Transverse colon (tissue), 4 donors: ENCODE results near the gene ITGA11. TPM values are rescaled to one million over a fixed set of nuclear protein-coding genes. Genes with fewer than 3 reads are reported as not detected.

Experiments used
- DNase-seq: peaks from one replicate; pipeline ENCODE4 v3.0.0-alpha.2; 2019
- H3K27ac ChIP-seq, 4 donors: fragments of 200-600 bp; sonication (generic); 2 replicates each; pipeline ENCODE4 v1.5.1; 2016 to 2018; ENCODE audit warnings: inconsistent platforms in 4 of 4
- H3K27me3 ChIP-seq: fragments of 200-600 bp; sonication (generic); 2 replicates; pipeline ENCODE4 v1.5.1; 2017; ENCODE audit warnings: inconsistent platforms
- H3K36me3 ChIP-seq, 4 donors: fragments of 200-600 bp; sonication (generic); 2 replicates each; pipeline ENCODE4 v1.5.1; 2017 to 2019; ENCODE audit warnings: inconsistent platforms in 4 of 4
- H3K4me1 ChIP-seq, 4 donors: fragments of 200-600 bp; sonication (generic); 2 replicates each; pipeline ENCODE4 v1.5.1; 2017 to 2020; ENCODE audit warnings: inconsistent platforms in 4 of 4
- H3K4me3 ChIP-seq, 4 donors: fragments of 200-600 bp; sonication (generic); 1 replicate in 1 of 4; 2 replicates in 3 of 4; pipeline versions ENCODE4 v1.5.1 to v1.6.1; 2017 to 2019; ENCODE audit warnings: inconsistent platforms in 4 of 4
- H3K9me3 ChIP-seq, 2 donors: fragments of 200-600 bp; sonication (generic); 2 replicates each; pipeline ENCODE4 v1.5.1; 2017 to 2019; ENCODE audit warnings: inconsistent platforms in 2 of 2
- EP300 ChIP-seq: sonication (generic); formaldehyde crosslinking; IDR thresholded peaks from one replicate; pipeline ENCODE4 v1.6.1; 2017; ENCODE audit warnings: antibody characterized with exemption, low read depth
- POLR2A ChIP-seq: fragments of 450-650 bp; IDR thresholded peaks from one replicate; pipeline ENCODE4 v1.6.1; 2016; ENCODE audit warnings: antibody characterized with exemption, mild to moderate bottlenecking, moderate library complexity
- POLR2AphosphoS5 ChIP-seq, 3 donors: sonication (generic); formaldehyde crosslinking; IDR thresholded peaks; one replicate each; pipeline ENCODE4 v1.6.1; 2016; ENCODE audit warnings: antibody characterized with exemption in 3 of 3
- WGBS, 2 donors: methylation state at CpG; one replicate each; pipeline ENCODE4 v1.1.5; 2018; ENCODE audit warnings: low coverage in 1 of 2; 5-methylcytosine and 5-hydroxymethylcytosine counted together
- in situ Hi-C, 4 donors: fragments of 200-750 bp; cut with MboI; loops; one replicate each; pipeline versions ENCODE4 v1.15.0 to v1.15.1; 2017; ENCODE audit warnings: low sequenced_read_pairs in 3 of 4, low pct_ligation_motif_present in 1 of 4, low pct_unique_long_range_greater_than_20kb in 1 of 4
- intact Hi-C: fragments of 100-400 bp; cut with DNase I; formaldehyde crosslinking; loops from one replicate; pipeline ENCODE4 v1.15.1; 2023; ENCODE audit warnings: low total_unique reads
- total RNA-seq, 4 donors: library from RNA; depleted of rRNA; stranded (reverse); fragments of >200 nt; gene quantifications; one replicate each; pipeline ENCODE4 v1.1.0, GENCODE V29; 2016
- TF ChIP-seq, protein P1 (sequence below), 5 experiments: fragments of 200-600 bp in 3 of 5; fragments of 450-650 bp in 2 of 5; sonication (generic) in 3 of 5; IDR thresholded peaks; 1 replicate in 2 of 5; 2 replicates in 3 of 5; pipeline ENCODE4 v1.5.1; 2016 to 2017; ENCODE audit warnings: antibody characterized with exemption in 5 of 5, inconsistent platforms in 3 of 5, mild to moderate bottlenecking in 2 of 5, moderate library complexity in 1 of 5

ITGA11 gene
- total RNA-seq, 4 donors from 2014 or later = 0.37 to 3.2 (median 1.1) TPM

DNA sequence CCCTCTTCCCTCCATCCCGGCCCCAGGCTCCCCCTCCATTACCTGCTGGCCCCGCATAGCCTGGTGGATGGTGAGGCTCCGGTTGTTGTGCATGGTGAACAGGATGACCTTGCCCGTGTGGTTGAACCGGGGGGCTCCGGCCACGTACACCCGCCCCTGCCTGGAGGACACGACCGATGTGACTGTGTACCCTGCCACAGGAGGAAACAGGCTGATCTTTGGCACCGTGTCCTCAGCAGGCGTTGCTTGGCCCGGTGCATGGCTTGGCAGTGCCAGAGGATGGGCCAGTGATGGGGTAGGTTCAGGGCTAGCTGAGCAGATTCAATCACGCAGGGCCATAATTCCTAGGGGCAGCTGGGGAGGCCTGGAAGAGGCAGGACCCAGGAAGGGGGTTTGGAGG lies 96.3 kb downstream of the ITGA11 start:
- Histone ChIP-seq H3K27me3 (no peaks in the 10 kb centered on the region), H3K4me1 (peaks cover 0 to 6% (median 0%) of the 10 kb centered on the region in 4 donors), H3K9me3 (no peaks in the 10 kb centered on the region), H3K4me3 (no peak overlapping the region), H3K27ac (no peak overlapping the region), H3K36me3 (no peaks in the 10 kb centered on the region)
- in situ Hi-C loops = no loop called here
- DNase-seq = no peak
- TF ChIP-seq EP300 = no peak
- TF ChIP-seq POLR2A = no peak
- TF ChIP-seq, protein P1, sequence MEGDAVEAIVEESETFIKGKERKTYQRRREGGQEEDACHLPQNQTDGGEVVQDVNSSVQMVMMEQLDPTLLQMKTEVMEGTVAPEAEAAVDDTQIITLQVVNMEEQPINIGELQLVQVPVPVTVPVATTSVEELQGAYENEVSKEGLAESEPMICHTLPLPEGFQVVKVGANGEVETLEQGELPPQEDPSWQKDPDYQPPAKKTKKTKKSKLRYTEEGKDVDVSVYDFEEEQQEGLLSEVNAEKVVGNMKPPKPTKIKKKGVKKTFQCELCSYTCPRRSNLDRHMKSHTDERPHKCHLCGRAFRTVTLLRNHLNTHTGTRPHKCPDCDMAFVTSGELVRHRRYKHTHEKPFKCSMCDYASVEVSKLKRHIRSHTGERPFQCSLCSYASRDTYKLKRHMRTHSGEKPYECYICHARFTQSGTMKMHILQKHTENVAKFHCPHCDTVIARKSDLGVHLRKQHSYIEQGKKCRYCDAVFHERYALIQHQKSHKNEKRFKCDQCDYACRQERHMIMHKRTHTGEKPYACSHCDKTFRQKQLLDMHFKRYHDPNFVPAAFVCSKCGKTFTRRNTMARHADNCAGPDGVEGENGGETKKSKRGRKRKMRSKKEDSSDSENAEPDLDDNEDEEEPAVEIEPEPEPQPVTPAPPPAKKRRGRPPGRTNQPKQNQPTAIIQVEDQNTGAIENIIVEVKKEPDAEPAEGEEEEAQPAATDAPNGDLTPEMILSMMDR (IDR thresholded peaks at IDR 0.05) = no peak
- TF ChIP-seq POLR2AphosphoS5 (IDR thresholded peaks at IDR 0.05) = no peak
- 93% methylated on average over 5 of the region's 14 CpGs; no CpG with 5 or more reads in 1 of the 2 donors for WGBS, 2 donors
- intact Hi-C loops = no loop called here

DNA sequence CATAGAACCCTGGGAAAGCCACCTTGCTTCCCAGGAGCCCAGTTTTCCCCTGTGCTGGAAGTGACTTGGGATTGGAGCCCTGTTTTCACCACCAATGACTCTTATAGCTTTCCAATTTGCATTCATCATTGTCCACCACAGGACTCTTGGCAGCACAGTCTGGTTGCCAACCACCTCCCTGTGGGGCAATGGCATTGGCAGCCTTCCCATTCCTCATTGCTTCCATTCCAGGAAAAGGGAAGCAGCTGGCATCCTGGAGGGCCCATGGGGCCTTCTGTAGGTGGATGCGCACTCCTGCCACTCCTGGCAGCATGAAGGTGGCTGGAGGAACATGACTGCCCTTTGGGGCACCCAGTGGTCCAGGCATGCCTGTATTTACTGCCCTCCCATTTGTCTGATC lies 96.7 kb downstream of the ITGA11 start:
- in situ Hi-C loops (no loop called here), intact Hi-C loops (no loop called here)
- Histone ChIP-seq H3K27ac (no peak overlapping the region), H3K4me3 (no peak overlapping the region), H3K36me3 (no peaks in the 10 kb centered on the region), H3K4me1 (peaks cover 0 to 6% (median 0%) of the 10 kb centered on the region in 4 donors), H3K27me3 (no peaks in the 10 kb centered on the region), H3K9me3 (no peaks in the 10 kb centered on the region)
- no peak for DNase-seq
- WGBS, 2 donors = 100% methylated on average over 1 of the region's 1 CpG; no CpG with 5 or more reads in 1 of the 2 donors
- no peak for TF ChIP-seq POLR2A
- TF ChIP-seq EP300 = no peak
- TF ChIP-seq POLR2AphosphoS5 (IDR thresholded peaks at IDR 0.05) = no peak
- TF ChIP-seq, protein P1 (IDR thresholded peaks at IDR 0.05) = no peak

DNA sequence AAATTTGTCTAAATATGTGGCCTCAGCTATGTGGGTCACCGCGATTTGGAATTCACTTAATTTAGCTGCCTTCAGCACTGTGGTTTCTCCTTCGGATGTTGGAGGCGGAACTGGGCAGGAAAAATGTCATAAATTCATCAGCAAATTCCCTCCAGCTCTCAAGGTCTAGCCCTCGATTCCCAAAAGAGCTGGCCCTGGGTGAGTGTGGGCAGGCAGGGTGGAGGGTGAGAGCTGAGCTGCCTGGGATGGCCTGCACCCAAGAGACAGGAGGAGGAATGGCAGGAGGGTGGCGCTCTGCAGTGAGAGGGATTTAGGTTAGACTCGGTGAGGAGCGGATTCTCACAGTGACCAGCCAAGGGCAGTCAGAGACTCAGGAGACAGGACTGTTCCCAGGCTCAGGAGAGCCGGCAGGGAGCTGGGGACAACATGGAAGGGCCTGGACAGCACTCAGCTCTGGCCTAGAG lies 97.3 kb downstream of the ITGA11 start:
- no peaks in the 10 kb centered on the region for H3K9me3 ChIP-seq
- no peaks in the 10 kb centered on the region for H3K27me3 ChIP-seq
- TF ChIP-seq, protein P1 (IDR thresholded peaks at IDR 0.05) = no peak
- TF ChIP-seq POLR2AphosphoS5 (IDR thresholded peaks at IDR 0.05) (no peak), POLR2A (no peak), EP300 (no peak)
- peaks cover 0 to 6% (median 0%) of the 10 kb centered on the region in 4 donors for H3K4me1 ChIP-seq
- no peak for DNase-seq
- in situ Hi-C loops (no loop called here), intact Hi-C loops (no loop called here)
- H3K36me3 ChIP-seq = no peaks in the 10 kb centered on the region
- H3K4me3 ChIP-seq = no peak overlapping the region
- 68 to 73% methylated on average over 4 to 9 of the region's 9 CpGs for WGBS, 2 donors
- H3K27ac ChIP-seq = no peak overlapping the region

DNA sequence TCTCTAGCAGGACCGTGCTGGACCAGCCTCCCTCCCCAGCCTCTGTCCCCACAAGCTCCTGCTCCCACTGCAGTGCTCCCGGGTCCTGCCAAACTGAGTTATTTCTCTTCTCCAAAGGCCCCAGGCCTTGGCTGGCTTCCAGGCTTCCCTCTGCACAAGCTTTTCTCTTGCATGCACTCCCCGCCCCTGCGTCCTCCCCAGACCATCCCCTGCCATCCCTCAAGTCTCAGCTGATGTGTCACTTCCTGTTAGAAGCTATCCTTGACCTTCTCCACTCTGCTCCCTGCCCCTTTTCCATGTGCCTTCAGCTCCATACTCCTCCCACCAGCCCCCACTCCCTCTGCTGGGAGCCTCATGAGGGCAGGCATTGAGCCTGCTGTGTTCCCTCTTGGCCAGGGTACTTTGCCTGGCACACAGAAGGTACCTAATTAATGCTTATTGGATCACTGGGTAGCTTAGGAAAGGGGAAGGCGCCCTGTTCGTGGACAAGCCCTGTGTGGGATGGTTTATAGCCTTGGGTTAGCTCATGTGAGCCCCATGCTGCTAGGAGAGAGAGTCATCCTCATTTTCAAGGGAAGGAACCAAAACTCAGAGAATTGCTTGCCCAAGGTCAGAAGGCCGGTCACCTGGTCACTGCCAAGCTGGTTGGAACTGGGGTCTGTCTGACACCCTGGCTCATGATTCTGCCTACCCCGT lies 98.0 kb downstream of the ITGA11 start:
- in situ Hi-C loops (no loop called here), intact Hi-C loops (no loop called here)
- Histone ChIP-seq H3K4me3 (no peak overlapping the region), H3K4me1 (peaks cover 0 to 6% (median 0%) of the 10 kb centered on the region in 4 donors), H3K36me3 (no peaks in the 10 kb centered on the region), H3K27me3 (no peaks in the 10 kb centered on the region), H3K27ac (no peak overlapping the region), H3K9me3 (no peaks in the 10 kb centered on the region)
- 57 to 63% methylated on average over 3 to 8 of the region's 8 CpGs for WGBS, 2 donors
- peak; percentile 23 for DNase-seq
- TF ChIP-seq POLR2AphosphoS5 (IDR thresholded peaks at IDR 0.05) = no peak
- no peak for TF ChIP-seq POLR2A
- TF ChIP-seq, protein P1 (IDR thresholded peaks at IDR 0.05) = no peak
- no peak for TF ChIP-seq EP300
